SU-DHL-6 (cell line): ENCODE data around the gene LINGO1.

Experiments used
- CTCF ChIP-seq: fragments of 200-600 bp; sonication (generic); IDR thresholded peaks from one replicate; pipeline ENCODE4 v1.5.1; 2017; ENCODE audit warnings: antibody characterized with exemption, mild to moderate bottlenecking, low read length, moderate library complexity; ENCODE audit not compliant: insufficient read depth, poor library complexity, severe bottlenecking
- EZH2phosphoT487 ChIP-seq: fragments of 200-600 bp; sonication (generic), shearing (Covaris generic); conservative IDR thresholded peaks from 2 replicates; pipeline ENCODE4 v1.6.1; 2018; ENCODE audit warnings: mild to moderate bottlenecking, antibody characterized with exemption, low read length, moderate library complexity, mixed read lengths

DNA sequence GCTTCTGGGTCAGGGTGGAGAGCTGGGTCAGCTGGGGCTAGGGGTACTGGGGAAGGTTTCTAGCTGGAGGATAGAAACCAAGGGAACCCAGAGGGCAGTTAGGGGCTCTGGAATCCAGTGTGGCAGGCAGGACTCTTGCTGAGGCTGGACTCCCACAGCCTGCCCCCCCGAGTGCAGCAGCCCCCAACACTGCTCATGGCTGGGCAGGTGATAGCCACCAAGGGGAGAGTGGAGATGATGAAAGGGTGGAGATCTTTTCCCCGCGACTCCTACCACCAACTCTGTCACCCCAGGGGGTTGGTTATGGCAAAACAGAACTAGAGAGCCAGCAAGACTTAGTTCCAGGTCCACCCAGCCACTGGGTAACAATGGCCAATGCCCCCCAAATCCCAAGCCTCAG lies 16.9 kb upstream of the LINGO1 start:
- TF ChIP-seq CTCF (no peak), EZH2phosphoT487 (no peak)
